GM19023 (cell line): ENCODE measurements around the gene IQSEC1.

Experiments
- ATAC-seq: cut with Tn5 transposase; IDR thresholded peaks from one replicate; pipeline ENCODE4 v1.9.1; 2021; ENCODE audit warnings: mild to moderate bottlenecking, moderate library complexity; ENCODE audit not compliant: unreplicated experiment

Gene IQSEC1

GRCh38 chr3:13051581-13051980 lies 21.6 kb downstream of the IQSEC1 start:
- no peak for ATAC-seq

- no peak for ATAC-seq
Measured at GRCh38 chr3:13051066-13051465, 22.2 kb downstream of the IQSEC1 start.

DNA sequence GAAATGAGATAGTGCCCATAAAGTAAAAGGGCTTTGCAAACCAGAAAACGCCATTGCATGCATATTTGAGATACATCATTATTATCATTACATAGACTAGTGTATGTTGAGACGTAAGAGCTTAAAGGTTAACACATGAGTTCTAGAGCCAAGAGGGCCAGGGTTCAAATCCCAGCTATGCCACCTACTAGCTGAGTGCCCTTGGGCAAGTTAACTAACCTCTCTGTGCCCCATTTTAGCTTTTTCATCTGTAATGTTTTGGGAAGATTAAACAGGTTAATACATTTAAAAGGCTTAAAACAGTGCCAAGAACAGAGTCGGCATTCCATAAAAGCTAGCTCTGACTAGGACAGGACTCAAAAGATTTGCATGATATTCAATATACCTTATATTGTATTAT lies 22.8 kb downstream of the IQSEC1 start:
- no peak for ATAC-seq

DNA sequence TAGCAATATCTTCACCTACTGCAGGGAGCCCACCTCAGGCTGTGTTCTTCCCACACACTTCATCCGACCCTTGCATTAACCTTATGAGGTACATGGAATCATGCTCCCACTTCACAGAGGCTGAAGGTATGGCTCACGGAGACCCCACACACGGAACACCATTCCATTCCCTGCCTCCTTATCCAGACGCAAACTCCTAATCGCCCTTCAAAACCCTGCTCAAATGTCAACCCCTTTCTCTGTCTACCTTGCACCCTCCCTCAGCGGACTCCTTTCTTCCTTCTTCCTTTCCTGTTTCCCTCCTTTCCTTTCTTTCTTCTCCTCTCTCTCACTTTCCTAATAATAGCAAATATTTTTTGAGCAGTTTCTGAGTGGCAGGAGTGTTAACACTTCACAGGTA lies 23.8 kb downstream of the IQSEC1 start:
- ATAC-seq, result no peak

DNA sequence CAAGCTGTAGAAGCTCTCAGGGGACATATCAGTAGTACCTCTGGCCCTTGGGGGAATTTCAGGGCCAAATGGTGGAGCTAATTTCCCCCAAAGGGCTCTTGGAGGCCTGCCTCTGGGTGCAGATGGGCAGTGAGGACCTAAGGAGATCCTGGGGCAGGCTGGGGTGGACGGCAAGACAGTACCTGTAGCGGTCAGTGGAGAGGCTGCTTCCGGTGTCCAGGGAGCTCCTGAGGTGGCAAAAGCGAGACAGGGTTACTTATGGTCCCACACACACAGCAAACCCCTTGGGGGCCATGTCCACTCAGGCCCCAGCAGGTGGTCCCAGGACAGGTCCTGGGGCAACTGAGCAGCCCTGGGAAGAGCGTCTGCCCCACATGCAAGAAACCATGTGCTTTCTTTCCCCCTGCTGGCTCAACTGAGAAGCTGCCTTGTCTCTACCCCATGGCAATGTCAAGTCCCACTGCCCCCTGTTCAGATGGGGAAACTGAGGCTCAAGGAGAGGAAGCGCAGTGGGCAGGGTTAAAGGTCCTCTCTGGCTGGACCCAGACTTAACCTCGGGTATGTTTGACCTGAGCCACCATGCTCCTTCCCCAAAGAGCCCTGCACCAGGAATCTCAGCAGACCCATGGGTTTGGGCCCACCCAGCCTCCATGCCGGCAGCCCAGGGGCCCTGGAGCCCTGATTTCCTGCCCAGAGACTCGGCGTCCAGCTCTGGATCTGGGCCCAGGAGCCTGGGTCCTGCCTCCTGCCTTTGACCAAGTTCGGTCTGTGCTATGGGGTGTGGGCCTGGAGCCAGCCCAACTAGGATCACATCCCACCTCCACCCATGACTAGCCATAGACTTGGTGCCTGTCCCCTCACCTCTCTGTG lies 25.7 kb downstream of the IQSEC1 start:
- no peak for ATAC-seq

DNA sequence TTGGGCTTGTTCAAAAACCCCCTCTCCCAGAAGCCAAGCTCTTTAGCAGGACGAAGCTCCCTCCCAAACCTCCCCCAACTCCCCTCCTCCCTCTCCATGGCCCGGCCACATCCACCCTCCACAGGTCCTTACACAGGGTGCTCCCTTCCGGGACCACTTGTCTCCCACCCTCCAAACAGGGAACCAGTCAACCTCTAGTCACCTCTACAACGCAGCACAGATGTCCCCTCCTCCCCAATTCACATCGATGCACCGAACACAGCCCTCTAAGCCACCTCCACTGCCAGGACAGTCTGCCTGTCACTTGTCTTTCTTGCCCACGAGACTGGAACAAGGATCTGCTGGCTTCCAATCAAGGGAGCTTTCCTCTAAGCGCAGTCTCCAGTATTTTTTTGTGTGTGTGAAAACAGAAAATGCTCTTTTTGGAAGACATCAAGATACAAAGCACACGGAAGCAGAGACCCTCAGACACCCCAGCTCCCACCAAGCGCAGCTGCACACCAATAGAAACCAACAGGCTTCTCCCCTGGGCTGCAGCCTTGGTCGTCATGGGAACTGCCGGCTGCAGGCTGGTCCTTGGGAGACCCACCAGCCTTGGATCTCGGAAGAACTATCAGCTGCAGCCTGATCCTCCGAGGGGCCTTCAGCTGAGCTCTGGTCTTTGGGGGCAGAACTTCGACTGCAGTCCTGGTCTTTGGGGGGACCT lies 26.5 kb downstream of the IQSEC1 start:
- peak; percentile 21 for ATAC-seq

- peak; percentile 82 for ATAC-seq
Measured at GRCh38 chr3:13045904-13046568, 27.2 kb downstream of the IQSEC1 start.

GRCh38 chr3:13045241-13045903 lies 27.9 kb downstream of the IQSEC1 start:
- no peak for ATAC-seq

- no peak for ATAC-seq
Measured at GRCh38 chr3:13044496-13045240, 28.6 kb downstream of the IQSEC1 start.

GRCh38 chr3:13043656-13044055 lies 29.6 kb downstream of the IQSEC1 start:
- no peak for ATAC-seq

DNA sequence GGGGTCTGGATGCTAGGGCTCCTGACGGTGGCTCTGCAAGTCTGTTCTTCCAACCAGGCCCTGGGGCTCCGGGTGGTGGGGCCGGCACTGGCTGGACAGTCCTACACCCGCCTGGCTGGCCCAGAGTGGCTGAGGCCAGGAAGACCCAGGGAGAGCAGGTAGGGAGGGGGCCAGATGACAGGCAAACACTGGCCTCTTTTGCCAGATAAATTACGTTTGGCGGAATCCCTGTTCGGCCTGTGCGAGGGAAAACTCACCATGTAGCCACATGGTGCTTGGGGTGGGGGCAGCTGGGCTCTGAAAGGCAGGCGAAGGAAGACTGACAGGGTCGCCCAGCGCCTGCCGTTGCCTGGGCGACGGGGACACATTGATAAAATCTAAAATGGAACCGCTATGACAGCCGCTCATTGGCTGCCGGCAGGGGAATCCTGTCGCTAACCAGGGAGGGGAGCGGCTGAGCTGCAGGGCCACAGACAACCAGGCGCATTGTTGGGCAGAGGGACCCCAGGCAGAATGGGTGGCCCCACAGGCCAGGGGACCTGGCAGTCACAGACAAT lies 30.4 kb downstream of the IQSEC1 start:
- ATAC-seq, result no peak

DNA sequence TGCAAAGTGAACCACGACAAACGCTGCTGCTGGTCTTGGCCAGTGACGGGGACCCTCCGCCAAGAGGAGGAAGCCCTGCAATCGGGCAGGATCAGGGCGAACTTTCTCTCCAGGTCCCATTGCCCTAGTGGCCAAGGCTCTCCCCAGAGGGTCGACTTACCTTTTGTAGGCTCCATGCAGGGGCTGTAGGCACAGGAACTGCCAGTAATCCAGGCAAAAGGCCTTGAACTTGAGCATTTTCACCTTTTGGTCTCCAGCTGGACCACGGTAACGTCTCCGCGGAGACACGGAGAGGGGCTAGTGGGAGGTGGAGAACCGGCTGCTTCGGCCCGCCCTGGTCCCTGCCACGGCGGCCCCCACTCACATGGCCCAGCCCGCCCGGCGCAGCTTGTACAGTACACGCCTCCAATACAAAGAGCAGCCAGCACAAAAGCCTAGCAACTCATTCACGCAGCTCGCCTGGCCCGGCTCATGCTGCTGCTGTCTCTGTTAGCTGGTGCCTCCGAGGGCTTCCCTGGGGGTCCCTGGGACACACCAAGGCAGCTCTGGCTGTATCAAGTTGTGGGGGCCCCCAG lies 31.0 kb downstream of the IQSEC1 start:
- no peak for ATAC-seq

GRCh38 chr3:13041113-13041776 lies 32.0 kb downstream of the IQSEC1 start:
- ATAC-seq, result no peak

GRCh38 chr3:13040361-13041074 lies 32.7 kb downstream of the IQSEC1 start:
- peak; percentile 96 for ATAC-seq

DNA sequence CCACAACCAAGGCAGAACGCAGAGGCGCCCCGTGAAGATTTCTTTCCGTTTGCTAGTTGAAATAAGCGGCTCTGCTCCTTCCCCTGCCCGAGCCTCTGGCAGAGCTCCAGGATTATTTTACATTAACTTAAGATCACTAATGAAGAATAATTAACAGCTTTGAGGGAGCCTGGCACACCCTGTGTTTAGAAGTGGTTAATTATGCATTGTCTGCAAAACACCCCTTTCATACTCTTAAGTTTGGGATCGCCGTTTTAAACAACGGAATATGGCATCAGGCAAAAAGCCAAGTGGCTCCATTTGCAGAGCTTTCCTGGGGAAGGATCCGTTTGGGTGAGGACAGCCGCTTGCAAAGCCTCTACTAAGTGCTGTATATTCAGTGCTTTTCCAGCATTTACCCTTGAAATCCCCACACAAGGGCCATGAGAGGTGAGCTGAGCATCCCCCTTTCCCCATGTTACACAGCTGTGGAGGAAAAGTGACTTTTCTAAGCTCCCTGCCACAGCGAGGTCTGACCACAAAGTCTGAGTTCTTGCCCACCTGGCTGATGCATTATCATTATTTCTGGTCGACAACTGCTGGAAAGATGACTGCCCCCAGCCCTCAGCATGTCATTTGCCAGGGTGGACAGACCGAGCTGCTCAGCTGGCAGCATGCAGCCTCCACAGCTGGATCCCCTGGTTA lies 33.9 kb downstream of the IQSEC1 start:
- no peak for ATAC-seq

- no peak for ATAC-seq
Measured at GRCh38 chr3:13037458-13038117, 35.6 kb downstream of the IQSEC1 start.

- ATAC-seq, result no peak
Measured at GRCh38 chr3:13034861-13035260, 38.4 kb downstream of the IQSEC1 start.
